NCI-H2196 treated with DMSO at 0.1 percent for 48 hours (cell line): ENCODE results near the gene C11orf68.
"Not testable (repeated sequence)": the region's sequence is repeated elsewhere in the genome, so short reads cannot be mapped to it uniquely, and the experiment has no call there.

Experiments
- DNase-seq: peaks from one replicate; lab custom pipeline; 2025; ENCODE audit not compliant: unreplicated experiment; lab: John Stamatoyannopoulos, UW

Gene C11orf68

GRCh38 chr11:65918211-65919140, at the start of gene C11orf68:
Gene C11orf68 (minus strand): TSS chr11:65919062. CDS start chr11:65919031, 31 bp downstream.
- DNase-seq, result no peak

DNA sequence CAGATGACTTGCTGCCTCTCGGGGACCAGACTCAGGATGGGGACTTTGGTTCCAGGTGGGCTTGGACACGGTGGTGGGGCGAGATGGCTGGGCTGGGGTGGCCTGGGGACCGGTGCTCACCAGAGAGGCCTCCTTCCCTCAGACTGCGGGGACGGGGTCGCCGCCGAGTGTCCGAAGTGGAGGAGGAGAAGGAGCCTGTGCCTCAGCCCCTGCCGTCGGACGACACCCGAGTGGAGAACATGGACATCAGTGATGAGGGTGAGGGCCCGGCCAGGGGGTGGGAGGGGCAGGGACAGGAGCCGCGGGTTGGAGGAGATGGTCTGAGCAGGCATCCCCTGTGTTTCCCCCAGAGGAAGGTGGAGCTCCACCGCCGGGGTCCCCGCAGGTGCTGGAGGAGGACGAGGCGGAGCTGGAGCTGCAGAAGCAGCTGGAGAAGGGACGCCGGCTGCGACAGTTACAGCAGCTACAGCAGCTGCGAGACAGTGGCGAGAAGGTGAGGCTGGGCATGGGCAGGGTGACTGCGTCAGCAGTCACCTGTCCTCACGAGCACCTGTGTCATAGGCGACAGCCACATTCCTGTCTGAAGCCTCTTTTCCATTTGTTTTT, 48.6 kb upstream of the C11orf68 start:
- no peak for DNase-seq

- DNase-seq, result no peak
Observed at GRCh38 chr11:65965986-65966762, 47.3 kb upstream of the C11orf68 start.

DNA sequence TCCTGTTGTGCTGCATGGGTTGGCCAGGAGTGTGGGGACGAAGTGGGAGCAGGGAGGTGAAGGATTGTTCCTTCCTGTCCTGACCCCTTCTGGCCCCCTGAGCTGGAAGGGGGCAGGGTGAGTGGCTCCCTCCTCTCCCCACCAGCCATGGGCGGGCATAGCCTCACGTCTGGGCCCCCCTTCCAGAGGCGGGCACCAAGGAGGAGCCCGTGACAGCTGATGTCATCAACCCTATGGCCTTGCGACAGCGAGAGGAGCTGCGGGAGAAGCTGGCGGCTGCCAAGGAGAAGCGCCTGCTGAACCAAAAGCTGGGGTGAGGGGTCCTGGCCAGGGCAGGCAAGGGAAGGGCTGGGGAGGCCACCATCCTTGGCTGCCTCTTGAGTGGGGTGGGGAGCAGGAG, 46.0 kb upstream of the C11orf68 start:
- DNase-seq, result no peak

DNA sequence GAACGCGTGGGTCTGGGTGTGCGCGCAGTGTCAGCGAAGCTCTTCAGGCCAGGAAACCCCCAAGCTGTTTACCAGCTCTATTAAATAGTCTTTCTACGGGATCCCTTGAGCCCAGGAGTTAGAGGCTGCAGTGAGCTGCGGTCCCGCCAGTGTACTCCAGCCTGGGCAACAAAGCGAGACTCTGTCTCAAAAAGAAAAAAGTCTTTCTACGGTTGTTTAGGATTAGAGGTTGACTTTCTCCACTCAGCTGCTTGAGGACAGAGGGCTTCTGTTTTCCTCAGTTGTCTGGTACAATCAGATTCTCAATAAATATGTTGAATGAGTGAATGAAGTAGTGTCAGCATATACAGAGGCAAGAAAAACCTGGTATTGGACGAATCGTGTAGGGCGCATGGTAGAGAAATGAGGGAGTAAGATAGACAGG, 43.3 kb upstream of the C11orf68 start:
- no peak for DNase-seq

- peak; percentile 98 for DNase-seq
Observed at GRCh38 chr11:65961267-65962140, 42.6 kb upstream of the C11orf68 start, which contains the start of gene SART1. Gene SART1 (plus strand): TSS chr11:65961734. CDS start chr11:65961781, 47 bp downstream.

DNA sequence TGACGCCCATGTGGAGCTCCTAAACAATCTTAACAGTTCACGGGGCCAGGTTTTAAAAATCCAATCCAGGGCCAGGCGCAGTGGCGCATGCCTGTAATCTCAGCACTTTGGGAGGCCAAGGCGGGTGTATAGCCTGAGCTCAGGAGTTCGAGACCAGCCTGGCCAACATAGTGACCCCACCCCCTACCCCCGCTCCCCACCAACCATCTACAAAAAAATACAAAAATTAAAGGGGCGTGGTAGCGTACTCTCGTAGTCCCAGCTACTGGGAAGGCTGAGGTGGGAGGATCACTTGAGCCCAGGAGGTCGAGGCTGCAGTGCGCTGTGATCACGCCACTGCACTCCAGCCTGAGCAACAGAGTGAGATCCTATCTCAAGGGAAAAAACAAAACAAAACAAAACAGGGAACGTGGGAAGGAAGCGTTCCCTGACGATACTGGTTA, 42.0 kb upstream of the C11orf68 start:
- no peak for DNase-seq

DNA sequence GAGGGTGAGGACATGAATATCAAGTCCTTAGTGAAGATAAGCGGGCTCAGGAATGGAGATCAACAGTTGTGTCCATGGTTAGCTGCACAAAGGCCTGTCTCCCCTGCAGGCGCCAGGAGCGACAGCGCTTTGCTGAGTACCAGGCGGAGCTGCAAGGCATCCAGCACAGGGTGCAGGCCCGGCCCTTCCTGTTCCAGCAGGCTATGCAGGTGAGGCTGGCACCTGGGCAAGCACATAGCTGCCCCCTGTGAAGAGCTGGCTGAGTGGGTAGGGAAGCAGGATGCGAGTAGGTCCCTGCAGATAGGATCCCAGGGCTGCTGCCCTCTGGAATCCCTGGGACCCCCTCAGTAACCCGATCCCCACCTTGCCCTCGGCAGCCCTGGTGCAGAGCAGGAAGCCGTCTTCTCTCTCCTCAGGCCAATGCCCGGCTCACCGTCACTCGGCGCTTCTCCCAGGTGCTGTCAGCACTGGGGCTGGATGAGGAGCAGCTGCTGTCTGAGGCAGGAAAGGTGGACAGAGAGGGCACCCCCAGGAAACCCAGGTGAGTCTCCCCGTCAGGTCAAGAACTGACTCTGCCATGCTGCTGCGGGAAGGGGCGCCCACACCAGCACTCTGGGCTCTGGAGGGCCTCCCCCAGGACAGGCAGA, 40.0 kb upstream of the C11orf68 start:
- no peak for DNase-seq

DNA sequence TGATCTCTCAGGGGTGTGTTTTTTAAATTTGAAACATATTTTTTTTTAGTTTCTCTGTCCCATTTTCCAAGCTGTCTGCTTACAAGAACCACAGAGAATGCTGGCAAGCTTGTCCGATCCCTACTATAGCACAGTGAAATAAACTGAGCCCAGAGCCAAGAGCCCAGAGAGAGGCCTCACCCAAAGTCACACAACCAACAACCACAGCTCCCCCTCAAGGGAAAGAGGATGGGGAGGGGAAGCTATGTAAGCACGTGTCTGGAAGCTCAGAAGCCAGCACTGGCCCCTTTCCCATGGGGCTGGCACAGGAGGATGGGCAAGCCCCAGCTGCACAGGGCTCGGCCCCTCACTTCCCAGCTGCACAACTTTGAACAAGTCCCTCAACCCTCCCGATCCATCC, 39.4 kb upstream of the C11orf68 start:
- no peak for DNase-seq

GRCh38 chr11:65954771-65955170, 35.9 kb upstream of the C11orf68 start:
- no peak for DNase-seq

GRCh38 chr11:65953471-65953870, 34.6 kb upstream of the C11orf68 start:
- no peak for DNase-seq

DNA sequence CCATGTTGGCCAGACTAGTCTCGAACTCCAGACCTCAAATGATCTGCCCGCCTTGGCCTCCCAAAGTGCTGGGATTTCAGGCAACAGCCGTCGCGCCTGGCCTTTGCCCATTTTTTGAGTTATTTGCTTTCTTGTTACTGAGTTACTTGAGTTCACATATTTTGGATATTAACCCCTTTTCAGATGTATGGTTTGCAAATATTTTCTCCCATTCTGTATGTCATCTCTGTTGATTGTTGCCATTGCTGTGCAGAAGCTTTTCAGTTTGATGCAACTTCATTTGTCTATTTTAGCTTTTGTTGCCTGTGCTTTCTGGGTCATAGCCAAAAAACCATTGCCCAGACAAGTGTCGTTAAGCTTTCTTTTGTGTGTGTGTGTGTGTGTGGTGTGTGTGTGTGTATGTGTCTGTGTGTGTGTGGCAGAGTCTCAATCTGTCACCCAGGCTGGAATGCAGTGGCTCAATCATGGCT, 33.2 kb upstream of the C11orf68 start:
- no peak for DNase-seq

DNA sequence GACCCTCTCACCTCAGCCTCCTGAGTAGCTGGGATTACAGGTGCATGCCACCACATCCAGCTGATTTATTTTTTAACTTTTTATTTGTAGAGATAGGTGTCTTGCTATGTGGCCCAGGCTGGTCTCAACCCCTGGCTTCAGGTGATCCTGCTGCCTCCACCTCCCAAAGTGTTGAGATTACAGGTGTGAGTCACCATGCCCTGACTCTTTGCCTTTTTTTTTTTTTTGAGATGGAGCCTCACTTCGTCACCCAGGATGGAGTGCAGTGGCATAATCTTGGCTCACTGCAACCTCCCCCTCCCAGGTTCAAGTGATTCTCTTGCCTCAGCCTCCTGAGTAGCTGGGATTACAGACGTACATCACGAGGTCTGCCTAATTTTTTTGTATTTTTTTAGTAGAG, 32.8 kb upstream of the C11orf68 start:
- DNase-seq, result not testable (repeated sequence)

GRCh38 chr11:65950711-65951110, 31.8 kb upstream of the C11orf68 start:
- not testable (repeated sequence) for DNase-seq

- no peak for DNase-seq
Observed at GRCh38 chr11:65947603-65948125, 28.8 kb upstream of the C11orf68 start.

DNA sequence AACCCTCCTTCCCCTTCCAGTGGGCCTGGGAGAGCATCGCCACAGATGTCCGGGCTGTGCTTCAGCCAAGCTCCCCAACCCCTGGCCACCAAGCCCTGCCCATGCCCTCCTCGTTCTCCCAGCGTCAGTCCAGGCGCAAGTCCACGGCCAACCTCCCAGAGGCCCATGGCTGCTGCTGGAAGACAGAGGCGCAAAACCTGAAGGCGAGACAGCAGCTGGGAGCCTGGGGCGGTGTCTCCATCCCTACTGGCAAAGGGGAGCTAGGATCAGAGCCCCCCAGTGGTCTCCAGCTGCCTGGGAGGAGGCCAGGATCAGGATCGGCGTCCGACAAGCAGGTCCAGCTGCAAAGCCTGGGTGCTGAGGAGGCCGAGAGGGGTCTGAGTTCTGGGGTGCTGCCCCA, 28.3 kb upstream of the C11orf68 start:
- no peak for DNase-seq

DNA sequence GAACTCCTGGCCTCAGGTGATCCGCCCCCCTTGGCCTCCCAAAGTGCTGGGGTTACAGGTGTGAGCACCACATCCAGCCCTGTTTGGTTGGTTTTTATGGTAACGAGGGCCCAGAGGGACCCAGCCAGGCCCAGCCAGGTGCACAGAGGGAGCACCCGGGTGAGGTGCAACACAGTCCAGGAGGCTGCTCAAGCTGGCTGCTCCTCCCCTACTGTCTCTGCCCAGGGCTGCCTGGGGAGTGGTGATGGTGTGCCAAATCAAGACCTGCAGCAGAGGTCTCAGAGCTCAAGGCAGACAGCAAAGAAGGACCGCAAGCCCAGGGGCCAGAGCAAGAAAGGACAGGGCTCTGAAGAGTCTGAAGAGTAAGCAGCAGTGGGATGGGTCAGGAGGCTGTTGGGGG, 27.8 kb upstream of the C11orf68 start:
- DNase-seq, result no peak

DNA sequence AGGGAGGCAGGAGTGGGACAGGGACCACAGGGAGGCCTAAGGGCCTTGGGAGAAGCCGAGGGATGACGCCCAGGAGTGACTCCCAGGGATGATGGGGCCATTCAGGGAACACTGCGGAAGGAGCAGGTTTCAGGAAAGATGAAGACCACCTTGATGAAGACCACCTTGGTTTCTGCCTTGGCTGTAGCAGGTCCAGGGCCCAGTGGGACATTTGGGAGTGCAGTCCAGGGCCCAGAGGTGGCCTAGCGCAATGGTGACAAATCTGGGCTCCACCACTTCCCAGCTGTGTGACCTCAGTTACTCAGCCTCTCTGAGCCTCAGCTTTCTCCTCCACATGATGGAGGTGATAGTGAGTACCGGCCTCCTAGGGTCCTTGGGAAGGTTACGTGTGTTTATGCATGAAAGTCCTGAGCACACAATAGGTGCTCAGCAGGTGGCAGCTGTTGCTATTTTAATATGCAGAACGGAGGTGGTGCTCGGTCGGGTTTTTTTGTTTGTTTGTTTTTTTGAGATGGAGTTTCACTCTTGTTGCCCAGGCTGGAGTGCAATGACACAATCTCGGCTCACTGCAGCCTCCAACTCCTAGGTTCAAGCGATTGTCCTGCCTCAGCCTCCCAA, 27.2 kb upstream of the C11orf68 start:
- DNase-seq, result no peak

- DNase-seq, result no peak
Observed at GRCh38 chr11:65945430-65945911, 26.6 kb upstream of the C11orf68 start, which contains the start of gene TSGA10IP. Gene TSGA10IP (plus strand): TSS chr11:65945480. CDS start chr11:65945676, 196 bp downstream.
